Measurements from ENCODE around the gene MCRIP1.

DNA sequence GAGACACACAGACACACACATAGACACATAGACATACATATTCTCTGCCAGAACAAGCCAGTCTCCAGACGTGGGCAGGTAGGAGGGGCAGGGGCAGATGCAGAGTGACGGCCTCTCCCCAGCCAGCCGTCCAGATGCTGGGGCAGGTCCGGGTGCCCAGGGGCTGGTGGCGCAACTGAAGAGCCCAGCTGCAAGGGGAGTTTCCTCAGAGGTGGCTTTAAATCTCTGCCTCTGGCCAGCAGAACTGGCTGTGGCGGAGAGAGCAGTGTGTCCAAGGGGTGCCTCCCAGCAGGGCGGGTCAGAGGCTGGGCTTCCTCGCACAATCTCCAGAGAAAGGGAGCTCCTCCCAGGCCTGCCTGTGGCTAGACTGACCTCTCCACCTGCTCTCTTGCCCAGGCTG lies 38.6 kb downstream of the MCRIP1 start:
- TF ChIP-seq YY1 (IDR thresholded peaks at IDR 0.05; ENCODE audit: low read depth) (no peak), CREB1 (IDR thresholded peaks at IDR 0.05; ENCODE audit: low read depth) (no peak), EP300 (IDR thresholded peaks at IDR 0.05; ENCODE audit: borderline replicate concordance) (no peak), TAF1 (IDR thresholded peaks at IDR 0.05; ENCODE audit: low read depth) (no peak), REST (IDR thresholded peaks at IDR 0.05; ENCODE audit: low read depth) (no peak), CEBPB (IDR thresholded peaks at IDR 0.05) (no peak; the same call in 1 of the 2 replicates), RAD21 (IDR thresholded peaks at IDR 0.05; ENCODE audit: low read depth) (no peak), EGR1 (IDR thresholded peaks at IDR 0.05) (no peak), TEAD4 (IDR thresholded peaks at IDR 0.05) (no peak), MAX (IDR thresholded peaks at IDR 0.05) (no peak), TCF12 (IDR thresholded peaks at IDR 0.05; ENCODE audit: low read depth) (no peak)

All from Ishikawa (cell line).